GM12872 (cell line): ENCODE data around the gene TNRC18.

ENCODE experiments used
- TF ChIP-seq, protein P1 (sequence below): IDR thresholded peaks from 3 replicates; pipeline ENCODE4 v1.5.1; 2011; ENCODE audit warnings: low read depth, mild to moderate bottlenecking, low read length, moderate library complexity; ENCODE audit not compliant: insufficient read depth

The TNRC18 gene

GRCh38 chr7:5403442-5403841 is 20.2 kb downstream of the TNRC18 start:
- TF ChIP-seq, protein P1, sequence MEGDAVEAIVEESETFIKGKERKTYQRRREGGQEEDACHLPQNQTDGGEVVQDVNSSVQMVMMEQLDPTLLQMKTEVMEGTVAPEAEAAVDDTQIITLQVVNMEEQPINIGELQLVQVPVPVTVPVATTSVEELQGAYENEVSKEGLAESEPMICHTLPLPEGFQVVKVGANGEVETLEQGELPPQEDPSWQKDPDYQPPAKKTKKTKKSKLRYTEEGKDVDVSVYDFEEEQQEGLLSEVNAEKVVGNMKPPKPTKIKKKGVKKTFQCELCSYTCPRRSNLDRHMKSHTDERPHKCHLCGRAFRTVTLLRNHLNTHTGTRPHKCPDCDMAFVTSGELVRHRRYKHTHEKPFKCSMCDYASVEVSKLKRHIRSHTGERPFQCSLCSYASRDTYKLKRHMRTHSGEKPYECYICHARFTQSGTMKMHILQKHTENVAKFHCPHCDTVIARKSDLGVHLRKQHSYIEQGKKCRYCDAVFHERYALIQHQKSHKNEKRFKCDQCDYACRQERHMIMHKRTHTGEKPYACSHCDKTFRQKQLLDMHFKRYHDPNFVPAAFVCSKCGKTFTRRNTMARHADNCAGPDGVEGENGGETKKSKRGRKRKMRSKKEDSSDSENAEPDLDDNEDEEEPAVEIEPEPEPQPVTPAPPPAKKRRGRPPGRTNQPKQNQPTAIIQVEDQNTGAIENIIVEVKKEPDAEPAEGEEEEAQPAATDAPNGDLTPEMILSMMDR = no peak

DNA sequence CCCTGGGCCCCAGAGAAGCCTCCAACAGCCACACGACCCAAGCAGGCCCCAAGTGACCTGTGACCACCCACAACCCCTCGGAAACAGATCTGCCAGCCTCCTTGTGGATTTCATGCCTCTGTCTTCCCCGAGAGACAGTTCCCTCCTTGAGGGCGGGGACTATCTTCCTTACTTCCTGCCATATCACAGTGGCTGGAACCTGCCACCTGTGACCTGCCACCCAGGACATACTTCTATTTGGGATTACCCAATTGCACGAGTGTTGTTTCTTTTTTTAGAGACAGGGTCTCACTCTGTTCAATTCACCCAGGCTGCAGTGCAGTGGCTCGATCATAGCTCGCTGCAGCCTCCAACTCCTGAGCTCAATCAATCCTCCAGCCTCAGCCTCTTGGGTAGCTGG is 25.9 kb downstream of the TNRC18 start:
- TF ChIP-seq, protein P1 = no peak

DNA sequence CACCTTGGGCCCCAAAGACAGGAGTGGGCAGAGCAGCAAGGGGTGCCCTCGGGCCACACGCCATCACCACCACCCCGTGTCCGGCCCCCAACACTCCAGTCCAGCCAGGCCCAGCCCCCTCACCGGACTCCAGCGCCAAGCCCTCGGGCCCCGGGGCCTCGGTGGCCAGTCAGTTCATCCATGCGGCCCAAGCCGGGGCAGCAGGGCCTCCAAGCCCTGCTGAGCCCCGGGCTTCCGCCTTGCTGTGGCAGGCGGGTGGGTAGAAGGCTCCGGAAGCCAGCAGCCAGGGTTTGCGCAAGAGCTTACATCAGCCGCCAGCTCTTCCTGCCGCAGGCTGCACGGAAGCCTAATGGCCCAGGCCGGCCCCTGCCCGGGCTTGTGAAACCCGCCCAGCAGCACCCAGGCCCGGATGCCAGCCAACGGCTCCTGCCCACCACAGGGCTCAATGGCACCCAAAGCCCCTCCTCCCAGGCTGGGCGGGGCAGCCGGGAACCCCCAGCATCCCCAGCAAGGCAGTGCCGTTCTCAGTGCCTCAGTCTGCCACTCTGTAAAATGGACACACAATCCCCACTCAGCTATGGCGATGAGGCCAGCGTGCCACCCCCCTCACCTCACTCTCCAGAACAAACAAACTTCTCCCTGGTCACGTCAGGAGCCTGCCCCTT is 26.5 kb downstream of the TNRC18 start:
- TF ChIP-seq, protein P1 = no peak

DNA sequence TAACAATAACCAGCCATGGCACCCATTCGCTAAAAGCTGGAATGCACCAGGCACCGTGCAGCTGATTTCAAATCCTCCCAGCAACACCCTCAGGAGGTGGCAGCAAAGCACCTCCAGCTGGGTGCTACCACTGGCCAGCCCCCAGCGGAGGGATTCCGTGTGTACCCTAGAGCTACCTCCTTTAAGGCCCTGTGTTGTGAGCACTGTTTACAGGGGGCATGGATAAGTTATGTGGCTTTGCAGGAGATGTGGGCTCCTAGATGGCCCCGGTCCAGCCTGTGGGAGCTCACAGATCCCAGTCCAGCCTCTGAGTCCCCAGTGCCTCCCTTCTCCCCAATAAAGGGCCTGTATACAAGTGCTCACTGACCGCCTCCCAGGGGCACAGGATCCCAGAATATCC is 27.1 kb downstream of the TNRC18 start:
- TF ChIP-seq, protein P1 = peak; percentile 53

DNA sequence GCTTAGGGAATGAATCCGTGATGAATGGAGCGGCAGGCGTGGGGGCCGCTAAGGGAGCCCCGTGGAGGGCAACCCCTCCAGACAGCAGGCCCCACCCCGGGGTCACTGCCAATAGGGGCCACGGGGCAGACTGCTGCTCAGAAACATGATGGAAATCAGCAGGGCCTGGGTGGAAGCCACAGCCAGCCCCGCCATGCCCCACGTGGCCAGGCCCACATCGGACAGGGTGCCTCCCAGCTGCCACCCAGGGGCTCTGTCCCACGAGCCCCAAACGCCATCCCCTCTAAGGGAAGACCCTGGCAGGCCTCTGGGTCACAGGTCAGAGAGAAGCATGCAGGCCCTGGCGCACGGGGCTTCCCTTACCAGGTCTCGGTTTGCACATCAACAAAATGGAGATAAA is 28.4 kb downstream of the TNRC18 start:
- TF ChIP-seq, protein P1 = no peak

- TF ChIP-seq, protein P1 = no peak
Measured at GRCh38 chr7:5394264-5395105, 29.1 kb downstream of the TNRC18 start.

DNA sequence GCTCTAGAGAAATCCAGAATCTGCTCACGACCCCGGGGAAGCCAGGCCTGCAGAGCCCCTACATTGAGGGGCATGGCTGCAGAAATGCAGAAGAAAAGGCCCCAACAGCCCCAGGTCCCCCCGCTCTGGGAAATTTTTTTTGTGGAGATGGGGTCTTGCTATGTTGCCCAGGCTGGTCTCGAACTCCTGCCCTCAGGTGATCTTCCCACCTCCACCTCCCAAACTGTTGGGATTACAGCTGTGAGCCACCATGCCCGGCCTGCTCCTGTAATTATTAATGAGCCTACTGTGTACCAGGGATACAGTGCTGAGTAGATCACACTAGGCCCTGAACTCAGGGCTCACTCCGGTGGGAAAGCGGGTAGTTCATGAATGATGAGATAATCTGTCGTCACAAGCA is 29.9 kb downstream of the TNRC18 start:
- TF ChIP-seq, protein P1 = no peak
